Caco-2 (cell line): ENCODE data around the gene LRCH2. TPM values are rescaled to one million over a fixed set of nuclear protein-coding genes. Genes with fewer than 3 reads are reported as not detected.
"Not testable (repeated sequence)": the region's sequence is repeated elsewhere in the genome, so short reads cannot be mapped to it uniquely, and the experiment has no call there.

Experiments used
- BruUV-seq: library from RNA; stranded (reverse); fragments of 400-500 nt; replicated peaks from 2 replicates; lab custom pipeline; 2021; lab: Mats Ljungman, UMichigan
- CTCF ChIA-PET: fragments of 300-600 bp; sonication (Branson Sonifier 250); formaldehyde crosslinking; loops from one replicate; lab custom pipeline; 2022; ENCODE audit warnings: antibody characterized with exemption; lab: Charles Lee
- POLR2A ChIA-PET: fragments of 300-600 bp; sonication (Branson Sonifier 250); formaldehyde crosslinking; loops from one replicate; lab custom pipeline; 2022; ENCODE audit warnings: antibody characterized with exemption; lab: Charles Lee
- DNase-seq, 2 experiments: peaks; one replicate each; pipeline versions ENCODE4 v3.0.0 to v3.0.0-alpha.2; 2020 to 2022
- H3K27me3 ChIP-seq: replicated peaks from 2 replicates; pipeline ENCODE4 v1.6.0; 2011; ENCODE audit warnings: low read length; ENCODE audit not compliant: control insufficient read depth, insufficient read depth
- H3K36me3 ChIP-seq: 2 replicates; pipeline ENCODE4 v1.5.1; 2011; ENCODE audit warnings: low read length; ENCODE audit not compliant: control insufficient read depth, insufficient read depth
- H3K4me1 ChIP-seq: fragments of 250-450 bp; sonication (Bioruptor Pico); 2 replicates; pipeline ENCODE4 v1.5.1; 2020; ENCODE audit warnings: mild to moderate bottlenecking
- H3K4me3 ChIP-seq: 2 replicates; pipeline ENCODE4 v1.5.1; 2011; ENCODE audit warnings: low read depth, mild to moderate bottlenecking, control low read depth, low read length
- H3K9me3 ChIP-seq: fragments of 250-450 bp; sonication (Bioruptor Pico); 2 replicates; pipeline ENCODE4 v1.5.1; 2020; ENCODE audit warnings: mild to moderate bottlenecking, moderate library complexity
- H3K27ac Mint-ChIP-seq: one replicate; pipeline ENCODE4 v1.8.0; 2022; ENCODE audit warnings: mixed read lengths; ENCODE audit not compliant: unreplicated experiment
- H3K27me3 Mint-ChIP-seq: one replicate; pipeline ENCODE4 v1.8.0; 2022; ENCODE audit warnings: mixed read lengths; ENCODE audit not compliant: insufficient read depth, unreplicated experiment
- H3K36me3 Mint-ChIP-seq: one replicate; pipeline ENCODE4 v1.8.0; 2022; ENCODE audit warnings: mild to moderate bottlenecking, mixed read lengths; ENCODE audit not compliant: insufficient read depth, unreplicated experiment
- H3K4me1 Mint-ChIP-seq: one replicate; pipeline ENCODE4 v1.8.0; 2022; ENCODE audit warnings: low read depth, mixed read lengths; ENCODE audit not compliant: unreplicated experiment
- H3K4me3 Mint-ChIP-seq: one replicate; pipeline ENCODE4 v1.8.0; 2022; ENCODE audit warnings: mild to moderate bottlenecking, moderate library complexity, mixed read lengths; ENCODE audit not compliant: unreplicated experiment
- H3K9me3 Mint-ChIP-seq: one replicate; pipeline ENCODE4 v1.8.0; 2022; ENCODE audit warnings: mixed read lengths; ENCODE audit not compliant: unreplicated experiment
- CTCF ChIP-seq, 2 experiments: fragments of 200-600 bp in 1 of 2; IDR thresholded peaks; 1 replicate in 1 of 2; 2 replicates in 1 of 2; pipeline versions ENCODE4 v1.5.1 to v1.8.0; 2011 to 2022; ENCODE audit warnings: antibody characterized with exemption in 1 of 2, control low read depth in 1 of 2, inconsistent platforms in 1 of 2, low read depth in 1 of 2, low read length in 1 of 2, mild to moderate bottlenecking in 1 of 2, moderate library complexity in 1 of 2; ENCODE audit not compliant: insufficient read depth in 1 of 2, severe bottlenecking in 1 of 2, unreplicated experiment in 1 of 2
- intact Hi-C: fragments of 100-400 bp; cut with micrococcal nuclease; formaldehyde crosslinking; loops from one replicate; pipeline ENCODE4 v1.10.0; 2022; ENCODE audit not compliant: unreplicated experiment
- total RNA-seq: library from RNA; stranded (reverse); gene quantifications from 2 replicates; pipeline ENCODE4 v1.2.3, GENCODE V29; 2022

Gene LRCH2
- total RNA-seq, 1 experiment from 2014 or later: 0.18 TPM

DNA sequence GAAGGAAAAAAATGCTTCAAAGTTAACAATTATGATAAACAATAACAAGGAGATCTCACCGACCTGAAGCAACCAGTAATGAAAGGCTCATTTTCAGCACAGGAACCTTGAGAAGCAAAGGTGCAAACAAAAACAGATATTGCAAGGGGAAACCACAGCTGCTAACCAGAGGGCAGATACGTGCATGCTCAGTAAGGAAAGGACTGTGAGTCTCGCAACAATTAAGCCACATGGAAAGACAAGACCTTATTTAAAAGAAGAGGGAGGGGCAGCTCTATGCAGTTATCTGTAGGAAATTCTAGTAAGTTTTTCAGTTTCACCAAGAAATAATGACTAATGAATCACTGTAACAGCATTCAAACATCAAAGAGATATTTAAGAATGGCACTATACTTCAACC, 19.3 kb downstream of the LRCH2 start:
- Histone ChIP-seq H3K4me1 (no peaks in the 10 kb centered on the region), H3K36me3 (no peaks in the 10 kb centered on the region), H3K27me3 (no peaks in the 10 kb centered on the region), H3K9me3 (no peaks in the 10 kb centered on the region), H3K4me3 (no peak overlapping the region)
- no peak overlapping the region for H3K4me3 Mint-ChIP-seq
- BruUV-seq: no TSS peak
- no peaks in the 10 kb centered on the region for H3K27me3 Mint-ChIP-seq
- H3K9me3 Mint-ChIP-seq: no peaks in the 10 kb centered on the region
- intact Hi-C loops: no loop called here
- CTCF ChIA-PET: no interaction called here
- POLR2A ChIA-PET: no interaction called here
- no peak overlapping the region for H3K27ac Mint-ChIP-seq
- no peaks in the 10 kb centered on the region for H3K4me1 Mint-ChIP-seq
- no peak for TF ChIP-seq CTCF (IDR thresholded peaks at IDR 0.05; ENCODE audit: insufficient read depth in 1 of 2, low read depth in 1 of 2, low read length in 1 of 2, severe bottlenecking in 1 of 2, unreplicated experiment in 1 of 2)
- no peaks in the 10 kb centered on the region for H3K36me3 Mint-ChIP-seq
- no peak for DNase-seq

DNA sequence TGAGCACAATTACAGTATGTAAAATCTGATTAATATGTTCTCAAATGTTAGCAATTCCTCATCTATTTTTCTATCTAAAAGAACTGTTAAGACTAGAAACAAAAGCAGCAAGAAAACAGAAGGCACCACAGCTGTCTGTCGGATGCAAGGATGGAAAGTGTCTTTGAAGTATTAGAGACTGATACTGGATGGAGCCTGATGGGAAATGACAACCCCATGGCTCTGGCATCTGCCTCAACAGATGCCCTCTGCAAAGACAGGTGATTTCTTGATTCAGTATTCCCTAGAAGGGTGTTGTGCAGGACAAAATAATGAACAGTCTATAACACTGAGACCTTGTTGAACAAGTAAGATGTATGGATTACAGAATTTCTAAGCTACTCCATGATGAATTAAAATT, 19.7 kb downstream of the LRCH2 start:
- no peaks in the 10 kb centered on the region for H3K36me3 ChIP-seq
- TF ChIP-seq CTCF (IDR thresholded peaks at IDR 0.05; ENCODE audit: insufficient read depth in 1 of 2, low read depth in 1 of 2, low read length in 1 of 2, severe bottlenecking in 1 of 2, unreplicated experiment in 1 of 2): no peak
- H3K9me3 Mint-ChIP-seq: no peaks in the 10 kb centered on the region
- BruUV-seq: no TSS peak
- H3K4me1 Mint-ChIP-seq: no peaks in the 10 kb centered on the region
- no peaks in the 10 kb centered on the region for H3K9me3 ChIP-seq
- no peak overlapping the region for H3K4me3 Mint-ChIP-seq
- POLR2A ChIA-PET: no interaction called here
- DNase-seq: no peak
- intact Hi-C loops: no loop called here
- no peaks in the 10 kb centered on the region for H3K27me3 Mint-ChIP-seq
- no peaks in the 10 kb centered on the region for H3K27me3 ChIP-seq
- H3K4me1 ChIP-seq: no peaks in the 10 kb centered on the region
- CTCF ChIA-PET: no interaction called here
- no peak overlapping the region for H3K4me3 ChIP-seq
- H3K36me3 Mint-ChIP-seq: no peaks in the 10 kb centered on the region
- H3K27ac Mint-ChIP-seq: no peak overlapping the region

GRCh38 chrX:115209547-115209946, 24.3 kb downstream of the LRCH2 start:
- POLR2A ChIA-PET, H3K9me3 ChIP-seq, H3K4me3 Mint-ChIP-seq, H3K27ac Mint-ChIP-seq, BruUV-seq, H3K4me1 Mint-ChIP-seq, CTCF ChIA-PET, H3K9me3 Mint-ChIP-seq, H3K27me3 Mint-ChIP-seq, H3K36me3 Mint-ChIP-seq, DNase-seq, H3K27me3 ChIP-seq, H3K36me3 ChIP-seq, intact Hi-C loops, H3K4me3 ChIP-seq, H3K4me1 ChIP-seq: not testable (repeated sequence)

GRCh38 chrX:115204040-115204439, 29.9 kb downstream of the LRCH2 start:
- Histone ChIP-seq H3K4me1 (no peaks in the 10 kb centered on the region), H3K36me3 (no peaks in the 10 kb centered on the region), H3K9me3 (no peaks in the 10 kb centered on the region), H3K4me3 (no peak overlapping the region), H3K27me3 (no peaks in the 10 kb centered on the region)
- Mint-ChIP-seq H3K27me3 (no peaks in the 10 kb centered on the region), H3K9me3 (peaks cover 16% of the 10 kb centered on the region), H3K4me1 (no peaks in the 10 kb centered on the region), H3K27ac (no peak overlapping the region), H3K36me3 (no peaks in the 10 kb centered on the region), H3K4me3 (no peak overlapping the region)
- CTCF ChIA-PET: no interaction called here
- POLR2A ChIA-PET: no interaction called here
- intact Hi-C loops: no loop called here
- BruUV-seq: no TSS peak
- no peak for TF ChIP-seq CTCF (IDR thresholded peaks at IDR 0.05; ENCODE audit: insufficient read depth in 1 of 2, low read depth in 1 of 2, low read length in 1 of 2, severe bottlenecking in 1 of 2, unreplicated experiment in 1 of 2)
- no peak for DNase-seq
